ENCODE data around the gene AKAP13. TPM values are rescaled to one million over a fixed set of nuclear protein-coding genes. Genes with fewer than 3 reads are reported as not detected.

AKAP13 gene
- polyA plus RNA-seq, 1 of the 3 experiments (the other 2 are of a cell fraction): 8.4 TPM

DNA sequence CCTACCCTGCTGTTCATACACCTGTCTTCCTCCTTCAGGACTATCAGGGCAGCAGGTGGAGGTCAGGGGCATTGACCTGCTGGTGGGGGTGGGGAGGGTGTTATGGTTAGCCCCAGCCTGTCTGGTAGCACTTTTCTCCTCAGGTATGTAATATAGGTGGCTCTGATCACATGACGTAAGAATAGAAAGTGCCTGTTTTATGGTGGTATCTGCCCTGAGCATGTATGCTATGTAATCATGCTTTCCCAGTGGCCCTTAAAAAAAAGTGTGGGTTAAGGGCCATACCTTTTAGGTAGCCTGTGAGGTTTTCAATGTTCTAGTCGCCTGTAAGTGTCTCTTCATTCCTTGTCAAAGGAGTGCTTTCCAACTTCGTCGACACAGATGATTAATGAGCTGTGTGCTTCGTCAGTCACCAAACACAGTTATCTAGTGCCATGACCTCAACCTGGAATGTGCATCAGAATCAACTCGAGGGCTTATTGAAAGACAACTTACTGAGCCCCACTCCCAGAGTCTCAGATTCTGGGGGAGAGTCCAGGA lies 328.1 kb downstream of the AKAP13 start (continued):
- no peak for TF ChIP-seq EZH2phosphoT487 (IDR thresholded peaks at IDR 0.05; ENCODE audit: borderline replicate concordance, low read depth)
- TF ChIP-seq NFIC (IDR thresholded peaks at IDR 0.05; ENCODE audit: borderline replicate concordance): no peak
- no peak for TF ChIP-seq RCOR1 (IDR thresholded peaks at IDR 0.05; ENCODE audit: low read length)
- no peak for TF ChIP-seq NRF1 (IDR thresholded peaks at IDR 0.05; ENCODE audit: low read depth, low read length)
- no peak for TF ChIP-seq ZBTB33 (IDR thresholded peaks at IDR 0.05; ENCODE audit: borderline replicate concordance, low read depth)

GRCh38 chr15:85709250-85709649 lies 328.8 kb downstream of the AKAP13 start:
- peaks cover 7 to 32% of the 10 kb centered on the region in 2 experiments for H3K36me3 ChIP-seq (replicated peaks in 1 of 2; ENCODE audit: control insufficient read depth in 1 of 2, insufficient read depth in 2 of 2, low read length in 1 of 2)
- no peaks in the 10 kb centered on the region for H3K9me3 ChIP-seq
- no peak overlapping the region for H2AFZ ChIP-seq (ENCODE audit: low read depth)
- ChIA-PET CTCF (interaction anchor here (1.4 to 1.9 kb wide), 2 partner anchors 21 to 132 kb away, joined by 4 read pairs; no protein-coding TSS in a partner anchor), POLR2A (interaction anchor here (0.7 kb wide), 1 partner anchor 1056 kb away, joined by 3 read pairs; no protein-coding TSS in a partner anchor)
- no peaks in the 10 kb centered on the region for H3F3A ChIP-seq (replicated peaks; ENCODE audit: insufficient read depth)
- no peak overlapping the region for H3K4me2 ChIP-seq
- H3K79me2 ChIP-seq (ENCODE audit: insufficient read depth): no peaks in the 10 kb centered on the region
- H3K4me1 ChIP-seq (ENCODE audit: control insufficient read depth in 1 of 2, insufficient read depth in 2 of 2, low read depth in 1 of 2, low read length in 1 of 2): peaks cover 0 to 19% of the 10 kb centered on the region in 2 experiments; a peak in 3 of 4 replicates
- DNase-seq: no peak
- no peaks in the 10 kb centered on the region for H4K20me1 ChIP-seq (ENCODE audit: insufficient read depth)
- WGBS (ENCODE audit: low lambda C conversion rate): 100% methylated on average over 2 of the region's 2 CpGs
- no peaks in the 10 kb centered on the region for H3K27me3 ChIP-seq (ENCODE audit: insufficient read depth)
- H3K4me3 ChIP-seq (ENCODE audit: low read depth in 2 of 2, low read length in 1 of 2): no peak overlapping the region
- H3K9me2 ChIP-seq: no peaks in the 10 kb centered on the region
- H3K27ac ChIP-seq (ENCODE audit: low read depth in 2 of 2, low read length in 1 of 2): no peak overlapping the region
- no peak for TF ChIP-seq CHD2 (IDR thresholded peaks at IDR 0.05; ENCODE audit: low read length, partially characterized antibody)
- no peak for TF ChIP-seq USF1 (IDR thresholded peaks at IDR 0.05; ENCODE audit: borderline replicate concordance, low read depth)
- no peak overlapping the region for H3K9ac ChIP-seq

DNA sequence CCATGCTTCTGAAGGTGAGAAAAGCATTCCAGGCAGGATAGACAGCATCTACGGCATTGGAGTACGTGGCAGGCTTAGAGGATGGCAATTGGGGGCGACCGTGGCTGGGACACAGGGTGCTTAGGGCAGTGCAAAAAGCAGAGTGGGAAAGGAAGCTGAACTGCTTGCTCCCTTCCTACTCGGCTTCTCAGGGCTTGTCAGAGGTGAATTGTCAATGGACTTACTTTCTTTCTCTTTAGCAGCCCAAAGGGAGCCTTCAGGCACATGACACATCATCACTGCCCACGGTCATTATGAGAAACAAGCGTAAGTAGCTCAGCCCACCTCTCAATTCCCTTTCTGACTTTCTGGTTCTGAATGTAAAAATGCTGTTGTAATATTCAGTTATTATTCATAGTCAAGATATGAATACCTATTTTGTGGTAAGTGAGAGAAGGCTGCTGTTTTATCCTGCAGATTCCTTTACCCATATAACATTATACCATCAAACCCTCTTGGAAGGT lies 330.0 kb downstream of the AKAP13 start:
- Histone ChIP-seq H3K36me3 (replicated peaks in 1 of 2; ENCODE audit: control insufficient read depth in 1 of 2, insufficient read depth in 2 of 2, low read length in 1 of 2) (peaks cover 7 to 24% of the 10 kb centered on the region in 2 experiments), H2AFZ (ENCODE audit: low read depth) (no peak overlapping the region), H3K4me2 (no peak overlapping the region), H3K27me3 (ENCODE audit: insufficient read depth) (no peaks in the 10 kb centered on the region), H3F3A (replicated peaks; ENCODE audit: insufficient read depth) (no peaks in the 10 kb centered on the region), H3K4me1 (ENCODE audit: control insufficient read depth in 1 of 2, insufficient read depth in 2 of 2, low read depth in 1 of 2, low read length in 1 of 2) (peaks cover 0 to 19% of the 10 kb centered on the region in 2 experiments; a peak in 3 of 4 replicates), H3K27ac (ENCODE audit: low read depth in 2 of 2, low read length in 1 of 2) (no peak overlapping the region), H3K9me3 (no peaks in the 10 kb centered on the region), H3K9me2 (no peaks in the 10 kb centered on the region), H3K4me3 (ENCODE audit: low read depth in 2 of 2, low read length in 1 of 2) (no peak overlapping the region), H3K79me2 (ENCODE audit: insufficient read depth) (no peaks in the 10 kb centered on the region), H3K9ac (no peak overlapping the region), H4K20me1 (ENCODE audit: insufficient read depth) (no peaks in the 10 kb centered on the region)
- ChIA-PET CTCF (interaction anchor here (1.4 to 1.9 kb wide), 2 partner anchors 19 to 131 kb away, joined by 4 read pairs; no protein-coding TSS in a partner anchor), POLR2A (no interaction called here)
- 99% methylated on average over 7 of the region's 7 CpGs for WGBS (ENCODE audit: low lambda C conversion rate)
- no peak for DNase-seq
- no peak for TF ChIP-seq ZBTB33 (IDR thresholded peaks at IDR 0.05; ENCODE audit: borderline replicate concordance, low read depth)
- no peak for TF ChIP-seq CHD2 (IDR thresholded peaks at IDR 0.05; ENCODE audit: low read length, partially characterized antibody)
- no peak for TF ChIP-seq MEF2A (IDR thresholded peaks at IDR 0.05; ENCODE audit: borderline replicate concordance, low read depth)
- no peak for TF ChIP-seq SIN3A (IDR thresholded peaks at IDR 0.05; ENCODE audit: borderline replicate concordance, low read depth, low read length)
- TF ChIP-seq MXI1 (IDR thresholded peaks at IDR 0.05; ENCODE audit: low read depth, low read length): no peak
- TF ChIP-seq ELF1 (IDR thresholded peaks at IDR 0.05): no peak
- no peak for TF ChIP-seq USF1 (IDR thresholded peaks at IDR 0.05; ENCODE audit: borderline replicate concordance, low read depth)
- TF ChIP-seq FOXJ3 (CRISPR knock-in tag; IDR thresholded peaks at IDR 0.05): no peak
- no peak for TF ChIP-seq EZH2phosphoT487 (IDR thresholded peaks at IDR 0.05; ENCODE audit: borderline replicate concordance, low read depth)
- TF ChIP-seq SMC3 (IDR thresholded peaks at IDR 0.05; ENCODE audit: low read depth, low read length): no peak
- TF ChIP-seq RXRA (IDR thresholded peaks at IDR 0.05; ENCODE audit: borderline replicate concordance, low read depth): no peak
- TF ChIP-seq IRF3 (IDR thresholded peaks at IDR 0.05; ENCODE audit: low read depth, low read length): no peak
- TF ChIP-seq FOSL2 (IDR thresholded peaks at IDR 0.05; ENCODE audit: borderline replicate concordance, low read depth): no peak
- TF ChIP-seq EP300 (IDR thresholded peaks at IDR 0.05; ENCODE audit: borderline replicate concordance in 1 of 2, low read depth in 1 of 2, low read length in 1 of 2): no peak

Measured in SK-N-SH (cell line).